Bronchial epithelial cell (primary cell): ENCODE measurements around the gene CES3. TPM values are rescaled to one million over a fixed set of nuclear protein-coding genes. Genes with fewer than 3 reads are reported as not detected.

Experiments used
- DNase-seq: peaks from one replicate; pipeline ENCODE4 v3.0.0-alpha.2; 2010; ENCODE audit warnings: low read depth
- FAIRE-seq: peaks from 2 replicates; lab custom pipeline; 2011; peaks lifted over from hg19 to GRCh38; lab: Jason Lieb, UNC
- H3K27me3 ChIP-seq: 2 replicates; pipeline ENCODE4 v1.5.1; 2011; ENCODE audit warnings: low read length; ENCODE audit not compliant: control insufficient read depth, insufficient read depth
- H3K36me3 ChIP-seq: 2 replicates; pipeline ENCODE4 v1.5.1; 2011; ENCODE audit warnings: low read length; ENCODE audit not compliant: control insufficient read depth, insufficient read depth
- H3K4me3 ChIP-seq: 2 replicates; pipeline ENCODE4 v1.5.1; 2011; ENCODE audit warnings: mild to moderate bottlenecking, low read depth, low read length, control low read depth
- CTCF ChIP-seq: IDR thresholded peaks from 2 replicates; pipeline ENCODE4 v1.5.1; 2011; ENCODE audit warnings: mild to moderate bottlenecking, moderate library complexity, low read length, control low read depth, inconsistent platforms; ENCODE audit not compliant: insufficient read depth, severe bottlenecking
- total RNA-seq: library from RNA; depleted of rRNA; stranded (reverse); fragments of >200 nt; gene quantifications from 2 replicates; pipeline ENCODE4 v1.2.1, GENCODE V29; 2014

CES3 gene
- total RNA-seq, 1 donor from 2014 or later, result 1.6 TPM

DNA sequence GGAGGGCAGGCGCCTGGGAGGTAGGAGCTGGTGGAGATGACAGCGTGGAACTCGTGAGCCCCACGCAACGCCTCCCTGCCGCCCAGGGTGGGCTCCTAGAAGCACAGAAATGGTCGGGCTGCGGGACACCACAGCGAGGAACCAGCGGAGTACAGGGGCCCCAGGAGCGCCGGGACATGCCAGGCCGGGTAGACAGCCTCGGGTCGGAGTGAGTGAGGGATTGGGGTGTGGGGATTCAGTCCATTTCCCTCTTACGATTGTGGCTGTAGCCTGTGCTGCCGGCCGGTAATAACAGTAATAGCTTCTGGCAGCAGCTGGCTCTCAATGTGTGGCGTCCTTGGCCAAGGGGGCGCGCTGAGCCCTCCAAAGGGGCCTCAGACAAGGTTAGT is 12.2 kb upstream of the CES3 start:
- no peak for TF ChIP-seq CTCF
- no peaks in the 10 kb centered on the region for H3K36me3 ChIP-seq
- peak overlapping the region; percentile 51 for H3K4me3 ChIP-seq
- FAIRE-seq (no peak), DNase-seq (no peak)
- H3K27me3 ChIP-seq, result no peaks in the 10 kb centered on the region

DNA sequence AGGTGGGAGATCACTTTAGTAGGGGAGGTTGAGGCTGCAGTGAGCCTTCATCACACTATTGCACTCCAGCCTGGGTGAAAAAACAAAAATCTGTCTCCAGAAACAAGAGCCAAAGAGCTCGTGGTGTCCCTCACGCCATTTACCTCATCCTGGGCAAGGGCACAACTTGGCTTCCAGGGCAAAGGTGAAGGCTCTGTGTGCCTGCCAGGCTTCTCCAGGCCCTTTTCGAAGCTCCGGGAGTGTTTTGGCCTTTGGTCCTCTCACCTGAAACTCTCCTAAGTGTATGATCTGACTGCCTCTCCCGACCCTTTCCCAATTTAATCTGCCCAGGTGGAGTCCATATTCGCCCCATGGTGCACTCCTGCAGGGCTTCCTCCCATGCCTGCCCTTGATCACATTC is 11.6 kb upstream of the CES3 start:
- Histone ChIP-seq H3K27me3 (no peaks in the 10 kb centered on the region), H3K4me3 (no peak overlapping the region), H3K36me3 (no peaks in the 10 kb centered on the region)
- DNase-seq (no peak), FAIRE-seq (no peak)
- TF ChIP-seq CTCF, result no peak

- H3K27me3 ChIP-seq, result no peaks in the 10 kb centered on the region
- no peaks in the 10 kb centered on the region for H3K36me3 ChIP-seq
- no peak for FAIRE-seq
- no peak overlapping the region for H3K4me3 ChIP-seq
- no peak for TF ChIP-seq CTCF
- DNase-seq, result no peak
Measured at GRCh38 chr16:66950437-66950836, 10.6 kb upstream of the CES3 start.

DNA sequence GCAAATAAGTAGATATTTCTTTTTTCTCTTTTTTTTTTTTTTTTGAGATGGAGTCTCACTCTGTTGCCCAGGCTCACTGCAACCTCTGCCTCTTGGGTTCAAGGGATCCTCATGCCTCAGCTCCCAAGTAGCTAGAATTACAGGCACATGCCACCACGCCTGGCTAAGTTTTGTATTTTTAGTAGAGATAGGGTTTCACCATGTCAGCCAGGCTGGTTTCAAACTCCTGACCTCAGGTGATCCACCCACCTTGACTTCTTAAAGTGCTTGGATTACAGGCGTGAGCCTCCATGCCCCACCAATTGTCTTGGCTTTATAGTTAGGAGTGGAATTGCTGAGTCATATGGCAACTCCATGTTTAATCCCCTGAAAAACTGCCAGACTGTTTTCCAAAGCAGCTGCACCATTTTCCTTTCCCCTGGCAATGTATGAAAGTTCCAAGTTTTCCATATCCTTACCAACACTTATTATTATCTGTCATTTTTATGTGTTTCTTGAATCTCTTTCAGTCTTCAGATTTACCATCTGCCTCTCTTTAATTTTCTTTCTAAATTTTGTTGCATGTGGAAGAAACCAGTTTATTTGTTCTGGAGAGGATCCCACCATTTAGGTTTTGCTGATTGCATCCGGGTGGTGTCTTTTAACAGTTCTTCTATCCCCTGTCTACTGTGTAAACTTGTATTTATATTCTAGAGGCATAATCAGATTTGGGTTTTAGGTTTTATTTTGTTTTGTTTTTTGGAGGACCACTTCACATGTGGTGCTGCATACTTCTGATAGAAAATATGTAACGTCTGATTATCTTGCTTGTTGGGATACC is 9.9 kb upstream of the CES3 start:
- TF ChIP-seq CTCF, result no peak
- Histone ChIP-seq H3K4me3 (no peak overlapping the region), H3K27me3 (no peaks in the 10 kb centered on the region), H3K36me3 (no peaks in the 10 kb centered on the region)
- FAIRE-seq (no peak), DNase-seq (peak; percentile 25)

DNA sequence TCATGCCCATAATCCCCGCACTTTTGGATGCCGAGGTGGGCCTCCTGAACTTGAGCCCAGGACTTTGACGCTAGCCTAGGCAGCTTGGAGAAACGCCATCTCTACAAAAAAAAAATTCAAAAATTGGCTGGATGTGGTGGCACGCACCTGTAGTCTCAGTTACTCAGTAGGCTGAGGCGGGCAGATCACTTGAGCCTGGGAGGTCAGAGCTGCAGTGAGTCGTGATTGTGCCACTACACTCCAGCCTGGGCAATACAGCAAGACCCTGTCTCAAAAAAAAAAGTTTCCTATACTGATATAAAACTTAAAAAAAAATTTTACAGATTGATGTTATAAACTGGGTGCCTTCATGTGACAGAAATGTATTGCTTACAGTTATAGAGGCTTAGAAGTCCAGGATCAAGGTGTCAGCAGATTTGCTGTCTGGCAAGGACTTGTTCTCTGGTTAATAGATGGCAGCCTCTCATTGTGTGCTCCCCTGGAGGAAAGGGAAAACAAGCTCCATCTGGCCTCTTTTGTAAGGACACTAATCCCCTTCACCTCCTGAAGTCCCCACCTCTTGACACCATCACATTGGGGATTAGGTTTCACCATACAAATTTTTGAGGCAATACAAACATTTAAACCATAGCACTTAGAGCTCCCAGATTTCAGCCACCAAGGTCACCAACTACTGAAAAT is 8.5 kb upstream of the CES3 start:
- DNase-seq, result no peak
- Histone ChIP-seq H3K4me3 (no peak overlapping the region), H3K27me3 (no peaks in the 10 kb centered on the region), H3K36me3 (no peaks in the 10 kb centered on the region)
- TF ChIP-seq CTCF, result no peak
- no peak for FAIRE-seq
